NCI-H2081 (cell line): ENCODE measurements around the gene MYT1.
"Not testable (repeated sequence)": the region's sequence is repeated elsewhere in the genome, so short reads cannot be mapped to it uniquely, and the experiment has no call there.

ENCODE experiments used
- DNase-seq, 2 experiments: peaks; one replicate each; lab custom pipeline; 2025; lab: John Stamatoyannopoulos, UW

Gene MYT1

DNA sequence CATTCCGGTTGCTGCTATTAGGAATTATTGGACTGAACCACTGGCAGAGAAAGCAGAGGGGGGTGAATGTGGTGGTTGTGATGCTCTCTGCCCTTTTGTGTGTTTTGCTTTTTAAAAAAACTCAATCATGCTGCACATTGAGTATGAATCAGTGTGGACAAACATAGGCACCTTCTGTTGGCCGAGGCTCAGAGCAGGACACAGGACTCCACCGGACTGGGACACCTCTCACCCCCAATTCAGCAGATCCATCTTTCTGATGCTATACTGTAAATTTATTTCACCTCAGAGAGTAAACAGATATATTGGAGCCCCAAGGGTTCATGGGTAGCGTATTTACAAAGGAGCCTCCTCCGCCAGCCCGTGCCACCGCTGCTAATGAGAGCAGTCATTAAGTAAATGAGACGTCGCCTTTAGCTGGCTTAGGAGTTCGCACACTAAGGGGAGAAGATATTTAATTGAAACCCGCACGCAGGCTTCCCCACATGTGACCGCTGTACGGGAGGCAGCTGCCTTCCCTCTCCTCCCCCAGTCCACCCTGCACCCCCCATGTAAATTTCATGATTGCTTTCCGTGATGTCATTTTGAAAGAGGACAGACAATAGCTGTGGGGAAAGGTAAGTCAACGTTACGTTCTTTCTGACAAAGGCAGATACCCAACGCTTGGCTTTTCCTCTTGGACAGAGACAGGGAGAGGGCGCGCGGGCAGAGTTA lies at the start of gene MYT1:
TSS of gene MYT1 (plus strand) at position 330 of the 714 bp plus-strand sequence. CDS start 34,410 bp downstream, outside the sequence.
- DNase-seq, result peak; percentile 92 to 97

DNA sequence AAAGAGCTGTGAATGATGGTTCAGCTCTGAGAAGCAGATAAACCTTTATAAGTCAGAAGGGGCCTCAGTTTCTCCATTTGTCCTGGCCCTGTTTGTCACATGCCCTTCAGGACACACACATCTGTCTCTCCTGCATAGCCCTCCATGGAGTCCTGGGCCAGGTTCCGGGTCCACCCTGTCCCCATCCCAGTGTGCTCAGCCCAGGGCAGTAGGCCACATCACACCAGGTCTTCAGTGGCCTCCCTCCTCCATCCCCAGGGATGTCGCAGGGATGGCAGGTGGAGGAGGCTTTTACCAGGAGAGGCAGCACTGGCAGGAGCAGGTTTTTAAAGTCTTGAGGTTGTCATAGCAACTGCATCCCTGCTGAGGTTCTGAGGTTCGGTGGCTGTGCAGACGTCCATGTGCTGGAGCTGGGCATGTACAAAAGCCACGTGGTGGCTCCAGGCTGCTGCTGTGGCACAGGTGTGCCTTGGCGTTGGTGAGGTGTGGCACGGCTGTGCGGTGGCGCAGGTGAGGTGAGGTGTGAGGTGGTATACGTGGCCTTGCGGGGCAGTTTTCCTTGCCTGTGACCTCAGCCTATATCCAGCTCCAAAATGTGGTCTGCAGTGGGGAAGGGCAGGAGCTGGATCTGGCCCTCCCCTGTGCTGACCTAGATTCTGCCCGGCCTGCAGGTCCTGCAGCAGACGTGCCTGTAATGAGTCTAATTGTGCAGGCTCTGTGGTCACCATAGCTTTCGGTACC lies 48.9 kb upstream of the MYT1 start:
- peak in 1 of 2 experiments; percentile 13 for DNase-seq

DNA sequence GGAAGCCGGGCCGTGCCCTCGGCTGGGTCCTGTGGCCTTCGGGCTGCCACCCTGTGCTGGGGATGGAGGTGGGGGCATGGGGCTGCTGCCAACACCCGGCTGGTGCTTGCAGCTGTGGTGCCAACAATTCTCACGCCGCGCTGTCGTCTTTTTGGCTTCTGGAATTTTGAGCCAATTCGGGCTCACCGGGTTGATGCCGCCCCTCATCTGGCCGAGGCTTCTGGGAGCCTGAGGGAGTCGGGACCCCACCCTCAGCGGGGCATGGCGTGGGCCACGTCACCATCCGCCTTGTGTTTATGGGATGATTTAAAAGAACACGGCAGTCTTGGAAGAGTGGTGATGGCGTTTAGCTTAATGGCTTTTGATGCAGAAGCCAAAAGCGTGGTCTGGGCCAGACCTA lies 48.2 kb upstream of the MYT1 start:
- DNase-seq, result no peak

DNA sequence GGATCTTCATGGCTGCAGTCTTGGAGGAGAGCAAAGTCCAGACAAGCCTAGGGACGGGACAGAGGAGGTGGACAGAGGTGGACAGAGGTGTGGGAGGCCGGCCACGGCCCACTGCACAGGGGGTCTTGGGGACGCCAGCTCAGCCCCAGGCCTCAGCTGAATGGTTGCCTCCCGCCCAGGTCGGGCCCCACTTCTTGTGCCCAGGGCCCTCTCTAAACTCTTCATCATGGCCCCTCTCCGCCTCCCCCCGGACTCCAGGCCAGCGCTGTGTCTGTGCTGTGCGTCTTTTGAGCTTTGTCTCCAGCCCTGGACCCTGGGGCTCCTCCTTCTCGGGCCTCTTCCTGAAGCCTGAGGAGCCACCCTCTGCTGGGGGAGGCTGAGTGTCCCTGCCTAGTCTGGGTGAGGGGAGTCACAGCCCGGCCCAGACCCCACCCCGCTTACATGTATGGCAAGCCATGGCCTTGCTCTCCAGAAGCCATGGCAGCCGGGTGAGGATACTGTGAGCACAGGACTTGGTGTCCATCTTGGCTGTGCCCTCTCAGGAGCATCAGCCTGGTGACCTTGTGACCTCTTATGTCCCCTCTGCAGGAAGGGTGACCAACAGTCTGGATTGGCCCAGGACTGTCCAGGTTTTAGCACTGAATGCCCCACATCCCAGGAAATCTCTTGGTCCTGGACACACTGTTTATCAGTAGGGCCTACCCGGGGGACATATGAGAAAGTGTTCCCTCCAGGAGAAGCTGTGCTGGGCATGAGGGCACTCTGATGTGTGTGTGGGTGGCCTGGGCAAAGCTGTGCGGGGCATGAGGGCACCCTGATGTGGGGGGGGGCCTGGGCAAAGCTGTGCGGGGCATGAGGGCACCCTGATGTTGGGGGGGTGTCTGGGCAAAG lies 47.5 kb upstream of the MYT1 start:
- no peak for DNase-seq

DNA sequence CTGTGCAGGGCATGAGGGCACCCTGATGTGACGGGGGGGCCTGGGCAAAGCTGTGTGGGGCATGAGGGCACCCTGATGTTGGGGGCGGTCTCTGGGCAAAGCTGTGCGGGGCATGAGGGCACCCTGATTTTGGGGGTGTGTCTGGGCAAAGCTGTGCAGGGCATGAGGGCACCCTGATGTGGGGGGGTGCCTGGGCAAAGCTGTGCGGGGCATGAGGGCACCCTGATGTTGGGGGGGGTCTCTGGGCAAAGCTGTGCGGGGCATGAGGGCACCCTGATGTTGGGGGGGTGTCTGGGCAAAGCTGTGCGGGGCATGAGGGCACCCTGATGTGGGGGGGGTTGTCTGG lies 46.8 kb upstream of the MYT1 start:
- DNase-seq, result not testable (repeated sequence)

DNA sequence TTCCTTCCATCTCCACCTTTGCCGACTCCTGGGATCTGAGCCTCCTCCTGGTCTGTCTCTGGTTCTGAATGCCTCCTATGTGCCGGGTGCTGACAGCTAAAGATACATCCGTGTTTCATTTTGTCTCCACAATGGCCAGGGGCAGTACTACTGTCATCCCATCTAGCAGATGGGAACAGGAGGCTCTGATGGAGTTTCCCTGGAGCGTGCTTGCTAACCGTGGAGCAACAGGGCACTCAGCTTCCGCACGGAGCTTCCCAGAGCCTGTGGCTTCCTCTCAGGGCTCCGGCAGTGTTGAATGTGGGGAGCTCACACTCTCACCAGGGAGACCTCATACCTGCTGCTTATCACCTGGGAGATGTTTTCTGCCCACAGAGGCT lies 45.0 kb upstream of the MYT1 start:
- no peak for DNase-seq

DNA sequence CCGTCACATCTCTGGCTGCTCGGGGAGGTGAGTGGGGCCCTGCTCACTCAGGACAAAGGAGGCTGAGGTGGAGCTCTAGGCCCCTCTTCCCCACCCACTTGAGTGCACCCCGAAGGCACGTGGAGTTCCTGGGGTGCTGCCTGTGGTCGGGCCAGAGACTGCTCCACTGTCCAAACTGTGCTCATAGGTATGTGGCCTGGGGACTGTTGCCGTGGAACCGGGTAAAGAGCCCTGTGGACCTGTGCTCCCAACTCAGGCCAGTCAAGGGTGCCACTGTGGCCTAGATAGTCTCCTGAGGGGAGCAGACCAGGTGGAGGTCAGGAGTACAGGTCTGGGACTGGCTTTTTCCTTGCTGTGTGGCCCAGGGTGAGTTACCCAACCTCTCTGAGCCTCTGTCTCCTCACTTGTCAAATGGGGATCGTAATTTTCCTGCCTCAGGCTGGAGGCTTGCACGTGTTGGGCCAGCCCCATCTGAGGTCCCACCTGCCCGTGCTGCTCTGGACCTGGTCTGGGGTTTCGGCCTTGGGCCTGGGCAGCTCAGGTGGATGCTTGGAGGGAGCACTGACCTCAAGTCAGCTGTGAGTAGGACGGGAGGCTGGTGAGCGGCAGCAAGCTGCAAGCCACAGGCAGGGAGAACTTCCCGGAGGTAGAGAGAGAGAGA lies 44.4 kb upstream of the MYT1 start:
- DNase-seq, result no peak

DNA sequence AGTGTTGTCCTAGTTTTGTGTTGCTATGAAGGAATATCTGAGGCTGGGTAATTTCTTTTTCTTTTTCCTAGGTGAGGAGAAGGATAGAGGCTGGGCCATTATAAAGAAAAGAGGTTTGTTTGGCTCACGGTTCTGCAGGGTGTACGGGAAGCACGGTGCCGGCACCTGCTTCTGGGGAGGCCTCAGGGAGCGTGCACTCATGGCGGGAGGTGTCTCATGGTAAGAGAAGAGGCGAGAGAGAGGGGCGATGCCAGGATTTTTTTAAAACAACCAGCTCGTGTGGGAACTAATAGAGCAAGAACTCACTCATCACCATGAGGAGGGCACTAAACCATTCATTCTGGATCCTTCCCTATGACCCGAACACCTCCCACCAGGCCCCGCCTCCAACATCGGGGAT lies 42.7 kb upstream of the MYT1 start:
- no peak for DNase-seq

DNA sequence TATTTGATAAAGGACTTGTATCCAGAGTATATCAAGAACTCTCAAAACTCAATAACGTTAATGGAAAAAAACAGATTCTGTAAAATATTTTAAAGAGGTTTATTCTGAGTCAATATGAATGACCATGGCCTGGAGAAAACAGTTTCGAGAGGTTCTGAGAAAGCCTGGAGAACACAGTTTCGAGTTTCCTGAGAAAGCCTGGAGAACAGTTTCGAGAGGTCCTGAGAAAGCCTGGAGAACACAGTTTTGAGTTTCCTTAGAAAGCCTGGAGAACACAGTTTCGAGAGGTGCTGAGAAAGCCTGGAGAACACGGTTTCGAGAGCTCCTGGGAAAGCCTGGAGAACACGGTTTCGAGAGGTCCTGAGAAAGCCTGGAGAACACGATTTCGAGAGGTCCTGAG lies 41.3 kb upstream of the MYT1 start:
- DNase-seq, result not testable (repeated sequence)

DNA sequence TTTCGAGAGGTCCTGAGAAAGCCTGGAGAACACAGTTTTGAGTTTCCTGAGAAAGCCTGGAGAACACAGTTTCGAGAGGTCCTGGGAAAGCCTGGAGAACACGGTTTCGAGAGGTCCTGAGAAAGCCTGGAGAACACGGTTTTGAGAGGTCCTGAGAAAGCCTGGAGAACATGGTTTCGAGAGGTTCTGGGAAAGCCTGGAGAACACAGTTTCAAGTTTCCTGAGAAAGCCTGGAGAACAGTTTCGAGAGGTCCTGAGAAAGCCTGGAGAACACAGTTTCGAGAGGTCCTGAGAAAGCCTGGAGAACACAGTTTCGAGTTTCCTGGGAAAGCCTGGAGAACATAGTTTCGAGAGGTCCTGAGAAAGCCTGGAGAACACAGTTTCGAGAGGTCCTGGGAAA lies 40.7 kb upstream of the MYT1 start:
- DNase-seq, result not testable (repeated sequence)

DNA sequence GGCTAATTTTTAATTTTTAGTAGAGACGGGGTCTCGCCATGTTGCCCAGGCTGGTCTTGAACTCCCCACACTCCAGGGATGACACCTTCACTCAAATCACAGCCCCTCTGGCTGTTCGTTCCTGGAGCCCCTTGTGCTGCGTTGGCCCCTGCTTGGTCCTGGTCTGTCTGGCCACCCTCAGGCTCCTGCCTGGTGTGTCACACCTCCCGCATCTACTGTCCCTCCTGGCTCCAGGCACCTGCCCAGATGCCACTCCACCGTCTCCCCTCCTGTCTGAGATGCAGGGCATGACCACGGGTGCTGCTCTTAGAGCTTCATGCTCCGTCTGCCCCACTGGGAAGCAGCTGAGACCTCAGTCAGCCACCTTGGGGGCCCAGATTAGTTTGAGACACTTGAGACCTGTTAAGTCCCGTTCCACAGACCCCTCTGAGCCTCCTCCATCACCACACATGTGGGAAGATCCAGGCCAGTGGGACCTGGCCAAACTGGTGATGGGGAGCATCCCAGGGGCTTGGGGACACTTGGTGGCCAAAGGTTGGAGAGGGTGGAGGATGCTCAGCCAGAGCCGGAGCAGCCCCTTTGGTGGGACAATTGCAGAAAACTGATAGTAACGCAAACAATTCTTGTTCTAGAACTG lies 35.0 kb upstream of the MYT1 start:
- no peak for DNase-seq

DNA sequence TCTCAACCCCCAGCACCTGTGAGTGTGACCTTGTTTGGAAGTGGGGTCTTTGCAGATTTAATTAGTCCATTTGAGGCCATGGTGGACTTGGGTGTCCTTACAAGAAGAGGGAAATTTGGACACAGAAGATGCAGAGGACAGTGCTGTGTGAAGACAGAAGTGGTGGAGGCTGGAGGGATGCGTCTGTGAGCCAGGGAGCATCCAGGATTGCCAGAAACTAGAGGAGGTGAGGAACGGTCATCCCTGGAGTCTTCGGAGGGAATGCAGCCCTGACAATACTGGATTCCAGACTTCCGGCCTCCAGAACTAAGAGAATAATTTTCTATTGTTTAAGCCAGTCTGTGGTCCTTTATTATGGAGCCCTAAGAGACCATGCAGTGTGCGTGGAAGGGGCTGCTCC lies 34.0 kb upstream of the MYT1 start:
- no peak for DNase-seq

DNA sequence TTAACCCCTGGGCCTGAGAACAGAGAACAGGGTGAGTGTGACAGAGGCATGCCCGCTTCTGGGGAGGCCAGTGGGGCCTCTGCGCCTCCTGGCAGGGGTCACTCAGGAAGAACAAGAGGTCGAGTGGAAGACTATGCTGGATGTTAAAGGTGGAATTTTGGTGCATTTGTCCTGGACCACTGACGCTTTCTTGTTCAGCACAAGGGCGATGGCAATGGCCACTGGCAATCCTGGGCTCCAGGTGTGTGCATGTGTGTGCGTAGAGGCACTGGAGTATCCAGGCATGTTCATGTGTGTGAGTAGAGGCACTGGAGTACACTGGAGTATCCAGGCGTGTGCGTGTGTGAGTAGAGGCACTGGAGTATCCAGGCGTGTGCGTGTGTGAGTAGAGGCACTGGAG lies 33.4 kb upstream of the MYT1 start:
- DNase-seq, result no peak

DNA sequence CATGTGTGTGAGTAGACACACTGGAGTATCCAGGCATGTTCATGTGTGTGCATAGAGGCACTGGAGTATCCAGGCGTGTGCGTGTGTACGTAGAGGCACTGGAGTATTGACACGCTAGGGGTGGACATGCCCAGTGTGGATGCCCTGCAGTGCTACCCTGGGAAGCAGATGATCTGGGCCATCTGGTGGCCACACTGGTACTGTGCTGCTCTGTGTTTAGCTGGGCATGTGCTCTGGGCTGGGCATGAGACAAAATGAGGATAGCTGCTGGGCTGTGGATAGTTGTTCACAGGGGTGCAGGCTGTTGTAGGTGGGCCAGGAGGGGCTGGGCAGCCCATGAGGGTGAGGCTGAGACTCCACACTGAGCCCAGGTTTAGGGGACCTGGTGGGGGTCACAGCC lies 32.8 kb upstream of the MYT1 start:
- peak in 1 of 2 experiments; percentile 24 for DNase-seq

DNA sequence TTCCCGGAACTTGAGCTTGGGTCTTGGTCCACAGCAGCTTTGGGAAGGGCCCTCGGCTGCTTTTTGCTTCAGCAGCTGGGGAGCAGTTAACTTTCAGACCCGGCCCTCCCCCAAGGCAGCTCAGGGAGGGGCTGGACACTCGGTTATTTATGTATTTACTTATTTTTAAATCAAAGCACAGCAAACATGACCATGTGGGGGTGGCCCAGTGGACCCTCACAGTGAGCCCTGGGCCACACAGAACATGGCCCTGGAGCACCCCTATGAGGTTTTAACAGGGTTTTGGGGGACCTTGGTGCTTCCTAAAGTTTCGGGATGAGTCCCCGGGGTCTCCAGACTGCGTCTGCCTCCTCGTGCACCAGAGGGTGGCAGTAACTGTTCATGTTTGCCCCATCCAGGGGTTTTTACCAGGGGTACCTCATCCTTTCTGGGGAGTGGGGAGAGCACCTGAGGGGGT lies 30.3 kb upstream of the MYT1 start:
- peak in 1 of 2 experiments; percentile 36 for DNase-seq

DNA sequence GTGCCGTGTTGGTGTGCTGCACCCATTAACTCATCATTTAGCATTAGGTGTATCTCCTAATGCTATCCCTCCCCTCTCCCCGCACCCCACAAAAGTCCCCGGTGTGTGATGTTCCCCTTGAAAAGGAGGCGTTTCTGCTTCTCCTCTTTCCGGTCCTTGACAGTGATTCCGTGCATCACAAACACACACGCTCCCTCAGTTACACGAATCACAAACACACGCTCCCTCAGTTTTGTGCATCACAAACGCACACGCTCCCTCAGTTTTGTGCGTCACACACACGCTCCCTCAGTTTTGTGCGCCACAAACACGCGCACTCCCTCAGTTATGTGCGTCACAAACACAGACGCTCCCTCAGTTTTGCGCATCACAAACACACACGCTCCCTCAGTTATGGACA lies 29.5 kb upstream of the MYT1 start:
- not testable (repeated sequence) for DNase-seq

DNA sequence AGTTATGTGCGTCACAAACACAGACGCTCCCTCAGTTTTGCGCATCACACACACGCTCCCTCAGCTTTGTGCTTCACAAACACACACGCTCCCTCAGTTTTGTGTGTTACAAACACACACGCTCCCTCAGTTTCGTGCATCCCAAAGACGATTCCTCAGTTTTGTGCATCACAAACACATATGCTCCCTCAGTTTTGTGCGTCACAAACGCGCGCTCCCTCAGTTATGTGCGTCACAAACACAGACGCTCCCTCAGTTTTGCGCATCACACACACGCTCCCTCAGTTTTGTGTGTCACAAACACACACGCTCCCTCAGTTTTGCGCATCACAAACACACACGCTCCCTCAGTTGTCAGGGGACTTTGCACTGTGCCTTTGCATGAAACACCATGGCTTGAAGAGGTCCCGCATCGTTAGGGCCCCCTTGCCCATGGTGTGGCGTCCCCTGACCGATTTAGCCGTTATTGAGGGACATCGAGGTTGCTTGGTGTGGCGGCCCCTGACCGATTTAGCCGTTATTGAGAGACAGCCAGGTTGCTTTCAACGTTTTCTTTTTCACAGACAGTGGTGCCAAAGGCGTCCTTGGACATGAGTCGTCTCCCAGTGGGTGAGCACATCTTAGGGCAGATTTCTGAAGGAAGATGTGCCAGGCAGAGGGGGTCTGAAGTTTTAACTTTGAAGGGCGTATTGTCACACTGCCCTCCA lies 28.1 kb upstream of the MYT1 start:
- no peak for DNase-seq

DNA sequence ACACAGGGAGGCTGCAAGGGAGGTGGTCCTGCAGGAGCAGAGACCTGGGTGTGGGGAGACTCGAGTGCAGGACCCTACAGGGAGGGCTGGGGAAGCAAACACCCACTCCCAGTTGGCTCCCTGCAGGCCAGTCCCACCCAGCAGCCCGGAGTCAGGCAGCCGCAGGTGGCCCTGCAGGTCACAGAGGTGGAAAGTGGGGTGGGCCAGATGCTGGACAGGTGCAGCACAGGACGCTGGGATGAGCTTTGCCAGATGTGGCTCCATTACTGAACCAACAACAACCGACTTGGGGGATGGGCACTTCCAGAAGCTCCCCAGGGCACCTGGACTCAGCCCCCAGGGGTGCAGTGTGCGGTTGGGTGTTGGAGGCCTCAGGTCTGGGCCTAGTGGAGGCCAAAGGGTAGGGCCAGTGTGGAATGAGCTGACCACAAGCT lies 26.6 kb upstream of the MYT1 start:
- no peak for DNase-seq

DNA sequence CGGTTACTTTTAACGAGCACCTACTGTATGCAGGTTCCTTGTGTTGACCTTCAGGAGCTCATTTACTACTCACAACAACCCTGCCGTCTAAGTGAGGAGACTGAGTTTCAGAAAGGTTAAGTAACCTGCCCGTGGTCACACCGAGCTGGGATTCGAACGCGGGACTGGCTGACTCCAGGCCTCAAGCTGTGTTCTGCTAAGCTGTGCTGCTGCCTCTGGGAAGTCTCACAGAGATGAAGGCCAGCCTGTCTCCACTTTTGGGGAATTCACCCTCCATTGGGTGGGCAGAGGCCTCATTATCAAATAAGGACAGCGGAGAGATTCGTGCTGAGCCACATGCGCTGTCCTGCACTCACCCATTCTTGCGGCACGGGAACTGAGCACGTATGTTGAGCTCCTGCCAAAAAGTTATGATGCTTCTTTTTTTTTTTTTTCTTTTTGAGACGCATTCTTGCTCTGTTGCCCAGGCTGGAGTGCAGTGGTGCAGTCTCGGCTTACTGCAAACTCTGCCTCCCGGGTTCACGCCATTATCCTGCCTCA lies 25.9 kb upstream of the MYT1 start:
- DNase-seq, result no peak

DNA sequence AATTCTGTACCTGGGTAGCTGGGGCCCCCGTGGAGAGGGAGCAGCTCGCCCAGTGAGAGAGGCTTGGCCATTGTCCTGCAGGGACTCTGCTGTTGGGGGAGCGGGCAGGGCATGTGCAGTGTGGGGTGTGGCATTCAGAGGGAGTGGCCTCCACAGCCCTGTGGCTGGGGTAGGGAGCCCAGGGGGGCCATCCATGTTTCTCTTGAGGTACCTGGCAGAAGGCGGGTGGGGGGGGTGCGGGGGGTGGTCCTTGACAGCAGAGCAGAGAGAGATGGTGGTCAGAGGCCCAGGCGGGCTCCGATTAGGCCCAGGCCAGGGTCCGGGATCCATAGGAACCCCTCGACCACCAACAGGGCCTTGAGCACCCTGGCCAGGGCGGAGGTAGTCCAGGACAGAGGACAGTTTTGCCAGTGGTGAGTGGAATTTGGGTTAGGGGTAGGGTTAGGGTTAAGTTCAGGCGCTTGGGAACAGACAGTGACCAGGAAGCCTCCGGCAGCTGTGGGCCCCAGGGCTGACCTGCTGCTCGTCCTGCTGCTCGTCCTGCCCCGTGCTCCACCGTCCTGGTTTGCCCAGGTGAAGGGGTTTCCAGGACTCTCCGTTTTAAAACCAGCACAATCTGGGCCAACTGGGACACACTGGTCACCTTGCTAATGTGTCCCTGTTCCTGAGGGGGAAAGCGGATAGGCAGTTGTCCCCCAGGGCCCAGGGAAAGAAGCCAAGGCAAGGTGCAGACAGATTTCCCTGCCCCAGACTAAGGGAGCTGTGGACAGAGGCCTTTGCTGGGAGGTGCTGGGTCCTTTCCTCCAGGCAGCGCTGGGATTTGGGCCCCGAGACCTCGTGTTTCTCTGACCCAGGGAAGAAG lies 24.8 kb upstream of the MYT1 start:
- no peak for DNase-seq
